GM12872 (cell line): Measurements from ENCODE around the gene MTERF4.

Experiments used
- CTCF ChIP-seq: IDR thresholded peaks from 3 replicates; pipeline ENCODE4 v1.5.1; 2011; ENCODE audit warnings: low read depth, mild to moderate bottlenecking, low read length, moderate library complexity; ENCODE audit not compliant: insufficient read depth

MTERF4 gene

GRCh38 chr2:241096979-241097378 lies 5.1 kb downstream of the MTERF4 start:
- TF ChIP-seq CTCF = no peak

GRCh38 chr2:241095594-241096290 lies 6.3 kb downstream of the MTERF4 start:
- no peak for TF ChIP-seq CTCF

GRCh38 chr2:241094924-241095420 lies 7.1 kb downstream of the MTERF4 start:
- TF ChIP-seq CTCF = no peak

GRCh38 chr2:241094172-241094571 lies 7.9 kb downstream of the MTERF4 start:
- no peak for TF ChIP-seq CTCF

- no peak for TF ChIP-seq CTCF
Observed at GRCh38 chr2:241092677-241093076, 9.4 kb downstream of the MTERF4 start.

- TF ChIP-seq CTCF = no peak
Observed at GRCh38 chr2:241091734-241092445, 10.2 kb downstream of the MTERF4 start.

- TF ChIP-seq CTCF = no peak
Observed at GRCh38 chr2:241091201-241091600, 10.9 kb downstream of the MTERF4 start.
